GM23248 (cell line): Measurements from ENCODE around the gene DGAT2. TPM values are rescaled to one million over a fixed set of nuclear protein-coding genes. Genes with fewer than 3 reads are reported as not detected.

ENCODE experiments used
- DNase-seq: peaks from one replicate; pipeline ENCODE4 v3.0.0-alpha.2; 2015
- H2AFZ ChIP-seq: fragments of 200-600 bp; sonication (generic); 2 replicates; pipeline ENCODE4 v1.6.1; 2016; ENCODE audit warnings: antibody characterized with exemption
- H3F3A ChIP-seq: fragments of 200-600 bp; sonication (generic); 2 replicates; pipeline ENCODE4 v1.6.1; 2016; ENCODE audit warnings: mild to moderate bottlenecking, antibody characterized with exemption, mixed run types; ENCODE audit not compliant: insufficient read depth
- H3K27ac ChIP-seq: fragments of 200-600 bp; sonication (generic); 2 replicates; pipeline ENCODE4 v1.5.1; 2016; ENCODE audit warnings: mild to moderate bottlenecking
- H3K27me3 ChIP-seq: fragments of 200-600 bp; sonication (generic); replicated peaks from 2 replicates; pipeline ENCODE4 v1.6.1; 2016; ENCODE audit warnings: mild to moderate bottlenecking; ENCODE audit not compliant: insufficient read depth
- H3K36me3 ChIP-seq: fragments of 200-600 bp; sonication (generic); 2 replicates; pipeline ENCODE4 v1.6.1; 2016; ENCODE audit warnings: low read depth, mild to moderate bottlenecking
- H3K4me1 ChIP-seq: fragments of 200-600 bp; sonication (generic); 2 replicates; pipeline ENCODE4 v1.6.1; 2016; ENCODE audit warnings: mild to moderate bottlenecking; ENCODE audit not compliant: insufficient read depth
- H3K4me2 ChIP-seq: fragments of 200-600 bp; sonication (generic); one replicate; pipeline ENCODE4 v1.6.1; 2016; ENCODE audit warnings: mild to moderate bottlenecking; ENCODE audit not compliant: unreplicated experiment
- H3K4me3 ChIP-seq: fragments of 200-600 bp; sonication (generic); 2 replicates; pipeline ENCODE4 v1.5.1; 2016; ENCODE audit warnings: mild to moderate bottlenecking
- H3K79me2 ChIP-seq: fragments of 200-600 bp; sonication (generic); 2 replicates; pipeline ENCODE4 v1.6.1; 2016; ENCODE audit warnings: mild to moderate bottlenecking; ENCODE audit not compliant: insufficient read depth
- H3K9ac ChIP-seq: fragments of 200-600 bp; sonication (generic); 2 replicates; pipeline ENCODE4 v1.6.1; 2016; ENCODE audit warnings: mild to moderate bottlenecking
- H3K9me2 ChIP-seq: fragments of 200-600 bp; sonication (generic); 2 replicates; pipeline ENCODE4 v1.6.1; 2016; ENCODE audit warnings: mixed run types, mild to moderate bottlenecking, moderate library complexity; ENCODE audit not compliant: insufficient read depth
- H3K9me3 ChIP-seq: fragments of 200-600 bp; sonication (generic); one replicate; pipeline ENCODE4 v1.6.1; 2017; ENCODE audit warnings: low read depth
- H4K20me1 ChIP-seq: fragments of 200-600 bp; sonication (generic); 2 replicates; pipeline ENCODE4 v1.6.0; 2016; ENCODE audit not compliant: insufficient read depth
- EZH2 ChIP-seq: fragments of 200-600 bp; sonication (generic); IDR thresholded peaks from 2 replicates; pipeline ENCODE4 v1.6.1; 2018; ENCODE audit warnings: antibody characterized with exemption, mild to moderate bottlenecking; ENCODE audit not compliant: insufficient read depth, poor library complexity, severe bottlenecking
- EZH2phosphoT487 ChIP-seq: fragments of 200-600 bp; sonication (generic); IDR thresholded peaks from 2 replicates; pipeline ENCODE4 v1.6.1; 2018; ENCODE audit warnings: antibody characterized with exemption, moderate library complexity, mild to moderate bottlenecking, low read depth; ENCODE audit not compliant: insufficient read depth
- WGBS, 2 experiments: methylation state at CpG; one replicate each; pipeline ENCODE4 v1.1.6; 2015 to 2017; ENCODE audit warnings: low lambda C conversion rate in 2 of 2, low coverage in 1 of 2; ENCODE audit errors: missing lambda C conversion rate in 2 of 2; 5-methylcytosine and 5-hydroxymethylcytosine counted together
- in situ Hi-C: fragments of 300-500 bp; cut with MboI; formaldehyde crosslinking; loops from 2 replicates; pipeline ENCODE4 v1.15.0; 2020
- polyA plus RNA-seq: library from polyadenylated mRNA; unstranded; fragments of >200 nt; fragmentation: Nextera tagmentation; extraction: Ambion mirVana; gene quantifications from 2 replicates; pipeline ENCODE4 v1.2.1, GENCODE V29; 2016
- total RNA-seq: library from RNA; depleted of rRNA; stranded (reverse); fragments of >200 nt; shearing (Covaris generic); gene quantifications from 2 replicates; pipeline ENCODE4 v1.2.3, GENCODE V29; 2014

The DGAT2 gene
- total and polyA plus RNA-seq, 2 experiments from 2014 or later = 7.5 to 7.6 TPM

- no peaks in the 10 kb centered on the region for H4K20me1 ChIP-seq
- peaks cover 16% of the 10 kb centered on the region for H3K4me1 ChIP-seq
- H3K79me2 ChIP-seq = peaks cover 66% of the 10 kb centered on the region
- H3K9me3 ChIP-seq = no peaks in the 10 kb centered on the region
- peak; percentile 44 for DNase-seq
- H3K9me2 ChIP-seq = no peaks in the 10 kb centered on the region
- in situ Hi-C loops = no loop called here
- no peak overlapping the region for H3K4me3 ChIP-seq
- H3K27me3 ChIP-seq = no peaks in the 10 kb centered on the region
- H3F3A ChIP-seq = no peaks in the 10 kb centered on the region
- TF ChIP-seq EZH2 (no peak), EZH2phosphoT487 (no peak)
- H3K9ac ChIP-seq = no peak overlapping the region
- H3K27ac ChIP-seq = no peak overlapping the region
- no peak overlapping the region for H3K4me2 ChIP-seq
- no peak overlapping the region for H2AFZ ChIP-seq
- H3K36me3 ChIP-seq = no peaks in the 10 kb centered on the region
Observed at GRCh38 chr11:75839851-75840250, 71.3 kb downstream of the DGAT2 start.

DNA sequence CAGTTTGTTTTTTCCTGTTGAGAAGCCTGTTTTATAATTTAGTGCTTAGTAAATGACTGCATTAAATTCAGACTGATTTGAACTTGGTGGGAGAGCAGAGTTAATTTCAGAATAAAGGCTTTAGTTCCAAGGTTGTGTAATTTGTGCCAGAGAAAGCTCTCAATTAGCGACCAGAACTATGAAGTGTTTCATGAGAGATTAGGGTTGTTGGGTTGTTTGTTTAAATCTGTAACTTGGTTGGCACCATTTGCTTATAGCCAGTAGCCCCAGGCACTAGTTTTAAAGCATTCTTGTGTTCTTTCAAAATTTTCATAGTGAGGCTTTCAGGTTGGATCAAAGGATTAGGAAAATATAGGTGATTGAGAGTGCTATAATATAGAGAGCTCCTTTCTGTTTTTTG is 71.9 kb downstream of the DGAT2 start:
- Histone ChIP-seq H4K20me1 (no peaks in the 10 kb centered on the region), H3F3A (no peaks in the 10 kb centered on the region), H3K4me3 (no peak overlapping the region), H3K9me3 (no peaks in the 10 kb centered on the region), H3K9me2 (no peaks in the 10 kb centered on the region), H3K79me2 (peaks cover 73% of the 10 kb centered on the region), H3K9ac (no peak overlapping the region), H3K4me1 (peaks cover 16% of the 10 kb centered on the region), H3K4me2 (no peak overlapping the region), H3K27me3 (no peaks in the 10 kb centered on the region), H3K36me3 (no peaks in the 10 kb centered on the region), H3K27ac (no peak overlapping the region), H2AFZ (no peak overlapping the region)
- DNase-seq = no peak
- 29 to 39% methylated on average over 1 of the region's 1 CpG for WGBS, 2 experiments
- TF ChIP-seq EZH2phosphoT487 (no peak), EZH2 (no peak)
- in situ Hi-C loops = no loop called here

DNA sequence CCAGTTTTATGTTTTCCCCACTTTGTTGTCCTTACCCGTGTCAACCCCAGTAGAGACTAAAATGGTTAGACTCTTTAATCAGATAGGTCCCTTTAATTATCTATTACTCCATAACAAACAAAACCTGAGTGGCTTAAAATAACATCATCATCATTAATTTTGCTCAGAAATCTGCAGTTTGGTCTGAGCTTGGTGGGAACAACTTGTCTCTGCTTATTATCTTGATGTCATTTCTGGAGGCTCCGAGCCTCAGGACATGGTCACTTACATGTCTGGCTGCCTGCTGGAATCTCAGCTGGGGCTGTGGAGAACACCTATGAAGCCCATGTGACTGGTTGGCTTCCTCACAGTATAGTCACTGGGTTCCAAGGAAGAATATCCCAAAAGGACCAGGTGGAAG is 73.2 kb downstream of the DGAT2 start:
- Histone ChIP-seq H3K9ac (no peak overlapping the region), H3K9me3 (no peaks in the 10 kb centered on the region), H3F3A (no peaks in the 10 kb centered on the region), H2AFZ (no peak overlapping the region), H3K79me2 (peaks cover 80% of the 10 kb centered on the region), H3K27me3 (no peaks in the 10 kb centered on the region), H4K20me1 (no peaks in the 10 kb centered on the region), H3K4me2 (no peak overlapping the region), H3K27ac (no peak overlapping the region), H3K4me1 (peaks cover 16% of the 10 kb centered on the region), H3K4me3 (no peak overlapping the region), H3K9me2 (no peaks in the 10 kb centered on the region), H3K36me3 (no peaks in the 10 kb centered on the region)
- in situ Hi-C loops = no loop called here
- WGBS, 2 experiments = 81 to 83% methylated on average over 2 of the region's 2 CpGs
- DNase-seq = no peak
- TF ChIP-seq EZH2 (no peak), EZH2phosphoT487 (no peak)

DNA sequence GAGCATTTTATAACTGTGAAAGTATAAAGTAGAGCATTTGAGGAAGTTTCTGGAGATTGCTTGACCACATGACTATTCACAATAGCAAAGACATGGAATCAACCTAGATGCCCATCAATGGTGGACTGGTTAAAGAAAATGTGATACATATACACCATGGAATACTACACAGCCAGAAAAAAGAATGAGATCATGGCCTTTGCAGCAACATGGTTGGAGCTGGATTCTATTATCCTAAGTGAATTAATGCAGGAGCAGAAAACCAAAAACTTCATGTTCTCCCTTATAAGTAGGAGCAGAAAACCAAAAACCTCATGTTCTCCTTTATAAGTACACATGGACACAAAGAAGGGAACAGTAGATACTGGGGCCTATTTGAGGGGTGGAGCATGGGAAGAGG is 76.7 kb downstream of the DGAT2 start:
- Histone ChIP-seq H3K9ac (no peak overlapping the region), H3K27me3 (no peaks in the 10 kb centered on the region), H3K9me2 (no peaks in the 10 kb centered on the region), H3K4me3 (no peak overlapping the region), H3K27ac (no peak overlapping the region), H2AFZ (no peak overlapping the region), H4K20me1 (no peaks in the 10 kb centered on the region), H3K4me1 (peaks cover 9% of the 10 kb centered on the region), H3K4me2 (no peak overlapping the region), H3F3A (peaks cover 4% of the 10 kb centered on the region), H3K79me2 (peaks cover 84% of the 10 kb centered on the region), H3K9me3 (no peaks in the 10 kb centered on the region), H3K36me3 (no peaks in the 10 kb centered on the region)
- DNase-seq = no peak
- no peak for TF ChIP-seq EZH2
- TF ChIP-seq EZH2phosphoT487 = no peak
- in situ Hi-C loops = no loop called here

GRCh38 chr11:75849894-75850293 is 81.3 kb downstream of the DGAT2 start:
- peaks cover 70% of the 10 kb centered on the region for H3K79me2 ChIP-seq
- H2AFZ ChIP-seq = no peak overlapping the region
- TF ChIP-seq EZH2phosphoT487 (no peak), EZH2 (no peak)
- no peak overlapping the region for H3K4me2 ChIP-seq
- H3K9me3 ChIP-seq = no peaks in the 10 kb centered on the region
- peaks cover 22% of the 10 kb centered on the region for H3F3A ChIP-seq
- no peak overlapping the region for H3K9ac ChIP-seq
- no peaks in the 10 kb centered on the region for H4K20me1 ChIP-seq
- H3K4me3 ChIP-seq = no peak overlapping the region
- peaks cover 15% of the 10 kb centered on the region for H3K4me1 ChIP-seq
- in situ Hi-C loops = no loop called here
- H3K9me2 ChIP-seq = no peaks in the 10 kb centered on the region
- no peaks in the 10 kb centered on the region for H3K27me3 ChIP-seq
- H3K27ac ChIP-seq = no peak overlapping the region
- no peaks in the 10 kb centered on the region for H3K36me3 ChIP-seq
- DNase-seq = no peak
